SU-DHL-6 (cell line): ENCODE data around the gene HESX1.

ENCODE experiments used
- CTCF ChIP-seq: fragments of 200-600 bp; sonication (generic); IDR thresholded peaks from one replicate; pipeline ENCODE4 v1.5.1; 2017; ENCODE audit warnings: antibody characterized with exemption, mild to moderate bottlenecking, low read length, moderate library complexity; ENCODE audit not compliant: insufficient read depth, poor library complexity, severe bottlenecking
- EZH2phosphoT487 ChIP-seq: fragments of 200-600 bp; sonication (generic), shearing (Covaris generic); conservative IDR thresholded peaks from 2 replicates; pipeline ENCODE4 v1.6.1; 2018; ENCODE audit warnings: mild to moderate bottlenecking, antibody characterized with exemption, low read length, moderate library complexity, mixed read lengths

GRCh38 chr3:57176045-57176444 lies 23.7 kb downstream of the HESX1 start:
- TF ChIP-seq CTCF (no peak), EZH2phosphoT487 (no peak)
